Vagina (tissue), 2 donors: ENCODE data around the gene SLC30A5.

Experiments used
- CTCF ChIP-seq, 3 experiments: fragments of 450-650 bp in 2 of 3; fragments of 200-600 bp in 1 of 3; sonication (generic) in 1 of 3; IDR thresholded peaks; one replicate each; pipeline ENCODE4 v1.5.1; 2017 to 2019; ENCODE audit warnings: antibody characterized with exemption in 3 of 3, mild to moderate bottlenecking in 2 of 3, moderate library complexity in 2 of 3
- POLR2A ChIP-seq, 2 donors: fragments of 450-650 bp; IDR thresholded peaks; one replicate each; pipeline ENCODE4 v1.6.1; 2017; ENCODE audit warnings: antibody characterized with exemption in 2 of 2, mild to moderate bottlenecking in 2 of 2, moderate library complexity in 2 of 2
- POLR2AphosphoS5 ChIP-seq, 2 donors: sonication (generic); formaldehyde crosslinking; IDR thresholded peaks; one replicate each; pipeline ENCODE4 v1.9.0; 2017; ENCODE audit warnings: antibody characterized with exemption in 2 of 2, mild to moderate bottlenecking in 2 of 2, low read depth in 1 of 2; ENCODE audit not compliant: insufficient read depth in 1 of 2

DNA sequence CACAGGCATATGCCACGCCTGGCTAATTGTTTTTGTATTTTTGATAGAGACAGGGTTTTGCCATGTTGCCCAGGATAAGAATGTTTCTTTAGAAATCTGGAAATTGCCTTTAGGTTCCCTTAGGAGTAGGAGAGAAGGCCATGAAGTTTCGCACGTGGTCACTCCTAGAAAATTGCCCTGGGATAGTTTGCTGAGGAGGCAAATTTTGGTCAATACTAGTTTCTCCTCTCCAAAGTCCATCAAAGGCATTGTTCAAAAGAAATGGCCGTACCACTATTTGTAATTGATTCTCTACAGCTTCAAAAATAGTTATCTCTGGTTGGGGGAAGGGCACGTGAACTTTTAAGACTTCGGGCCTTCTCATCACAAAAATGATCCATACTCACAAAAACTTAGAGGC, 845 bp upstream of the SLC30A5 start:
- no peak for TF ChIP-seq POLR2A (IDR thresholded peaks at IDR 0.05)
- TF ChIP-seq CTCF (IDR thresholded peaks at IDR 0.05): no peak
- no peak for TF ChIP-seq POLR2AphosphoS5 (IDR thresholded peaks at IDR 0.05; ENCODE audit: insufficient read depth in 1 of 2, low read depth in 1 of 2)
